B cell (primary cell): ENCODE data around the gene PIGR.

Experiments used
- CTCF ChIP-seq: fragments of 200-600 bp; IDR thresholded peaks from one replicate; pipeline ENCODE4 v1.8.0; 2022; ENCODE audit warnings: antibody characterized with exemption, mild to moderate bottlenecking
- EZH2 ChIP-seq: IDR thresholded peaks from 2 replicates; pipeline ENCODE4 v1.6.1; 2012; ENCODE audit warnings: borderline replicate concordance, low read depth, mild to moderate bottlenecking, moderate library complexity, low read length; ENCODE audit not compliant: insufficient read depth, poor library complexity, severe bottlenecking

DNA sequence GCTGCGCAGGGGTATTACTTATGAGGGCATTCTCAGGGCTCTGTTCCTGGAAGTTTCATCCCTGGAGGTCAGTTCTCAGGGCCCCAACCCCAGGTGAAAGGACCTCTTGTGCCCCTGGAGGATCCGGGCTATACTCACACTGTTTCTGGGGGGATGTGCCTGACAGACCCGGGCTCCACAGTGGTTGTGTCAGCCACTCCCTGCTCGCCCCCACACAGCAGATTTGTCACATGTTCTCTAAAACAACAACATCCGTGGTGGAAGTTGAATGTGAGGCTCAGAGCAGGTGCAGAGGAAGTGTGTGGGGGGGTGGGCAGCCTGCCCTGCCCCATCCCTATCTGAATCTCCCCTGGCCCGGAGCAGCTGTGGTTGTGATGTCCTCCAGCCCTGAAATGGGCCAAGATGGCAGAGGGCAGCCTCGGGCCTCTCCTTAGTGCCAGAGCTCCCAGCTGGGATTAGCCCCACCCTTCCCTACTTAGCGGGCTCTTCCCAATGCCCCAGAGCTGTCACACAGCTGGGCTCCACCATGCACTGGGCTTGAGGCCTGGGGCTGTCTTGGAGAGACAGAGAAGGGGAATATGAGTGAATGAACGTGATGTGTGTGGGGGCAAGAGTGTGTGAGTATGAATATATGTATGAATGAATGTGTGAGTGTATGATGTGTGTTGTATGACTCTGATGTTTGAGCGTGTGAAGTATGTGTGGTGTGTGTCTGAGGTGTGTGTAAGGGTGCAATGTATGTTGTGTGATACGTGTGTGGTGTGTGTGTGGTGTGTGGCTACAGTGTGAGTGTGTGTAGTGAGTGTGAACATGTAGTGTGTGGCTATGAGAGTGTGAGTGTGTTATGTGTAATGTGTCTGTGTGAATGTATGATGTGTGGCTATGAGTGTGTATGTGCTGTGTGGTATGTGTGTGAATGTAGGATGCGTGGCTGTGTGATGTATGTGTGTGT lies 23.0 kb downstream of the PIGR start:
- TF ChIP-seq EZH2 (no peak), CTCF (no peak)
